Measurements from ENCODE around the gene PRKG2.

DNA sequence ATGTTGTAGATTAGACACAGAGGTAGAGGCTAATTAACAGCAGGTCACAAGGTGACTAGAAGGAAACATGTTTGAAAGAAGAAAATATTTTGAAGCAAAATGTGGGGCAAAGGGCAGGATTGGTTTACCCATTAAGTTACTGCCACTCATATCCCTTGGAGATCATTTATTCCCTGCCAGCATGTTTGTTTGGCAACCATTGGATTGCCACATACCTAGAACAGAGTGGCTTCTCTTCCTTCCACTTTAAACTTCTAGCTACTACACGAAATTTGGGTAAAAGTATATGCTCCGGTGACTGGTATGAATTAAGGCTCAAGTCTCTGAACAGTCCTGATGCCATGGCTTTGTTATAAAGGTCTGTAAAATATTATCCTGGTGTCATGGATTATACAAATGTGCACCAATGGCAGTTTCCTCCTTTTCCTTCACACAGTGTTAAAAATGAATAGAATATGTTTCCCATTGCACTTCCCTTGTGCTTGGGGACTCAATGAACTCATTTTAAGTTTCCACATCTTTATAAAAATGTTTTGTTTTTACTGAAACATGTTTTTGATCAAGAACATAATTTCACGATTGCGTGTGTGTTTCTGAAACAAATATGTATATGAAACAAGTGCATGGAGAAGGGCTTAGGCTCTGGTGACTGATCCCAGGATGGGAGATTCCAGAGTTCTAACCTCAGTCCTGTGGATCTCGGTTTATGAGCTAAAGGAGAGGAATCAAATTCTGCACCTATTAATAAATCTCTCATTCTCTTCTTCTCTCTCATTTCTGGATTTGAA, 172.2 kb downstream of the PRKG2 start:
- TF ChIP-seq, protein P1, sequence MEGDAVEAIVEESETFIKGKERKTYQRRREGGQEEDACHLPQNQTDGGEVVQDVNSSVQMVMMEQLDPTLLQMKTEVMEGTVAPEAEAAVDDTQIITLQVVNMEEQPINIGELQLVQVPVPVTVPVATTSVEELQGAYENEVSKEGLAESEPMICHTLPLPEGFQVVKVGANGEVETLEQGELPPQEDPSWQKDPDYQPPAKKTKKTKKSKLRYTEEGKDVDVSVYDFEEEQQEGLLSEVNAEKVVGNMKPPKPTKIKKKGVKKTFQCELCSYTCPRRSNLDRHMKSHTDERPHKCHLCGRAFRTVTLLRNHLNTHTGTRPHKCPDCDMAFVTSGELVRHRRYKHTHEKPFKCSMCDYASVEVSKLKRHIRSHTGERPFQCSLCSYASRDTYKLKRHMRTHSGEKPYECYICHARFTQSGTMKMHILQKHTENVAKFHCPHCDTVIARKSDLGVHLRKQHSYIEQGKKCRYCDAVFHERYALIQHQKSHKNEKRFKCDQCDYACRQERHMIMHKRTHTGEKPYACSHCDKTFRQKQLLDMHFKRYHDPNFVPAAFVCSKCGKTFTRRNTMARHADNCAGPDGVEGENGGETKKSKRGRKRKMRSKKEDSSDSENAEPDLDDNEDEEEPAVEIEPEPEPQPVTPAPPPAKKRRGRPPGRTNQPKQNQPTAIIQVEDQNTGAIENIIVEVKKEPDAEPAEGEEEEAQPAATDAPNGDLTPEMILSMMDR (IDR thresholded peaks at IDR 0.05), result no peak
- no peak for TF ChIP-seq POLR2A (IDR thresholded peaks at IDR 0.05)

Data from esophagus squamous epithelium (tissue), 4 donors.